GM19438 (cell line): ENCODE measurements around the gene MIOX.
"Not testable (repeated sequence)": the region's sequence is repeated elsewhere in the genome, so short reads cannot be mapped to it uniquely, and the experiment has no call there.

ENCODE experiments used
- ATAC-seq: cut with Tn5 transposase; IDR thresholded peaks from one replicate; pipeline ENCODE4 v1.9.1; 2021; ENCODE audit warnings: low read depth; ENCODE audit not compliant: unreplicated experiment

MIOX gene

DNA sequence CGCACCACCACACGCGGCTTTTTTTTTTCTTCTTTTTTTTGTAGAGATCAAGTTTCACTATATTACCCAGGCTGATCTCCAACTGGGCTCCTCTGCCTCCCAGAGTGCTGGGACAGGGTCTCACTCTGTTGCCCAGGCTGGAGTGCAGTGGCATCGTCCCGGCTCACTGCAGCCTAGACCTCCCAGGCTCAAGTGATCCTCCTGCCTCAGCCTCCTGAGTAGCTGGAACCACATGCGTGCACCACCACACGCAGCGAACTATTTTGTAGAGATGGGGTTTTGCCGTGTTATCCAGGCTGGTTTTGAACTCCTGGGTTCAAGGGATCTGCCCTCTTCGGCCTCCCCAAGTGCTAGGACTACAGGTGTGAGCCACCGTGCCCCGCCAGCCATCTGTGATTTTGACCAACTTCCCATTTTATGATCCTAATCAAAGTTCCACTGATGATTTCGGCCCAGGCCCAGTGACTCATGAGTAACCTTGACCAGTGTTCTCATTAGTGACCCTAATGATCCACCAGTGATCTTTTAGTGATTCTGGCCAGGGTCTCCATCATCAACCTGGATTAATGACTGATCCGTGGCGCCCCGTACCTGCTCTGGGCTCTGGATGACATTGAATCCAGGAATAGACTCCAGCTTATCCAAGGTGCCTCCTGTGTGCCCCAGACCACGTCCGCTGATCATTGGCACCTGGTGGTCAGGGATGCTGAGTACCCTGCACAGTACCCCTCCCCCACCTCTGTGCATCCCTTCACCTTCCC is 41.4 kb downstream of the MIOX start:
- ATAC-seq, result no peak

DNA sequence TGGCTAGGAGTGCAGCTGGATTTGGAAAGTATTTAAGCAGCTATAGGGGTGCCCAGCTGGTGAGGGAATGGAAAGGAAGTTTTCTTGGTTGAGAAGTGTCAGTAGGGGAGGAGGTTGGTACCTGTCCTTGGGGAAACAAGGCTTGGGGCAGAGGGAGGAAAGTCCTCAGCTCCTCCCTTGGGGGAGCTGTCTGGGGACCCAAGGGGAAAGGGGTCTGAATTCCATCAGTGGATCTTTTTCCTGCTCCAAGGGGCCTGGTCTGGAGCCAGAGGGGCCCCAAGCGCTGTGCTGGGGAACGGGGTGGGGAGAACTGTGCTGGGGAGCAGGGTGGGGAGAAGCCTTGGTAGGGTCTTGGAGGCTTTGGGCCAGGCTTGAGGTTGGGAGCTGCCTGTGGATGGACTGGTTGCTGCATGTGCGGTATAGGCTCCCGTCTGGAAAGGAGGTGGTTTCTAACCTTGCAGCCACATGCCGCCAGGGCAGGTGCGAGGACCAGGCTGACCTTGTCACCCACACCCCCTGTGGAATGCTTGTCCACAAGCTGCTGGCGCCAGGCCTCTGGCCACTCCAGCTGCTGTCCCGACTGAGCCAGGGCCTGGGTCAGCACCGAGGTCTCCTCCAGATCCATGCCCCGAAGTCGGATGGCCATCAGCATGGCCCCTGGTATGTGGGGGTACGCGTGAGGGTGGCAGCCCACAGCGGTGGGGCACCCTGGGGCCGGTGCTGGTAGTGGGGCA is 42.2 kb downstream of the MIOX start:
- no peak for ATAC-seq

DNA sequence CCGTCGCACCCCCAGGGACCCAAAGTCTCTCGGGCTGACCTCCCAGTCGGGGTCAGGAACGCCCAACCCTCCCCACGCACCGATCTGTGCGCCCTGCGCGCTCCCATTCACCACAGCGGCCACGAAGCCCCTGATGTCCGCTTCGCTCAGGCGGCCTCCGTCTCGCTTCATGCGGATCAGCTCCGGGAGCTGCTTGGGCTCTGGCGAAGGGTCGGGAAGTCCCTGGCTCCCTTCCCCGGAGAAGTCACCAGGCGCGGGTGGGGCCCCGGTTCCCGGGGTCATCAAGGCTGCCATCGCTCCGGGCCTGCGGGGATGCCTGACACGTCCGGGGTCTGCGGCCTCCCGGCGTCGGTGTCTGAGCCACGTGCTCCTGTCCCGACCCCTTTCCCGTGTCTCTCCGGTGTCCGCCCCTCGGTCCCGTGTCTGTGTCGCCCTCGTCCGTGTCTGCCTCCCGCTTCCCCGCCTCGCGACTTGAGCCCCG is 42.8 kb downstream of the MIOX start:
- no peak for ATAC-seq

DNA sequence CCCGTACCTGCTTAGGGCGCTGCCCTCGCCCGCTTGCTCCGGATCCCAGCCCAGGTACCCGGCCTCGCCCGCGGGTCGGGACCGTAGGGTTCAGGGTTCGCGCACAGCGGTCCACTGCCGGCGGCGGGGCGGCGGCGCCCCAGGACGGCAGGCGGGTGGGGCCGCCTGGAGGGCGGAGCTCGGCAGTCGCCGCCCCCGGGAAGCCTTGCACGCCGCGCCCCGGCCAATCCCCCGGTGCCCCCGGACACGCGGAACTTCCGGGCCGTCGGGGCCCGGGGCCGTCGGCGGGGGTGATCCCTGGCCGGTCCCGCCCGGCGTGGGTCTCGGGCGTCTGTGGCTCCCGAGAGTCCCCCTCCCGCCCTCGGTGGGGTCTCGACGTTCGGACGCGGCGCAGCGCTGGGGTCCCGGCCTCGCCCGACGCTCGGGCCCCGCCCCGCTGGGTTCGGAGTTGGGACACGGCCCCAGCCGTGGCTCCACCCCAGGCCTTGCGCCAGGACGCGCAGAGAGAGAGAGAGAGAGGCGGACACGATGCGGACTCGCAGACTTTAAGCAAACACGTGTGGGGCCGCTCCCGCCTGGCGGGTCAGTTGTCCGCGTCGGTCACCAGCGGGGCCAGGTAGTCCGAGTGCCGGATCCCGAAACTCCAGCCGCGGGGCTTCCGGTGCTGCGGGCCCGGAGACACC is 43.4 kb downstream of the MIOX start, which contains the start of gene TYMP:
TYMP (minus strand) TSS at position 116 of the 683 bp plus-strand sequence. CDS start 303 bp downstream, outside the sequence.
- ATAC-seq, result no peak

DNA sequence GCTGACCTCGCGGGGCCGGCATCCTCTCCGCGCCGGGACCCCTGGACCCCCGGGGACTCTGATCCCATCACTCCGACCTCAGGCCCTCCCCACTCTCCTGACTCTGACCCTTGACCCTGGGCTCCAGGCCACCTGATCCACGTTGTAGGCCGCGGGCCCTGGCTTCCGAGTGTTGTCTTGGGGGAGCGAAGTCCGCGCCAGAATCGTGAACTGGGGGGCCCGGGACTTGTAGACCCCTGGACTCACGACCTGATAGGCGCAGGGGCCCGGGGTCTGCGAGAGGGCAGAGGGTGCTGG is 43.9 kb downstream of the MIOX start:
- no peak for ATAC-seq

DNA sequence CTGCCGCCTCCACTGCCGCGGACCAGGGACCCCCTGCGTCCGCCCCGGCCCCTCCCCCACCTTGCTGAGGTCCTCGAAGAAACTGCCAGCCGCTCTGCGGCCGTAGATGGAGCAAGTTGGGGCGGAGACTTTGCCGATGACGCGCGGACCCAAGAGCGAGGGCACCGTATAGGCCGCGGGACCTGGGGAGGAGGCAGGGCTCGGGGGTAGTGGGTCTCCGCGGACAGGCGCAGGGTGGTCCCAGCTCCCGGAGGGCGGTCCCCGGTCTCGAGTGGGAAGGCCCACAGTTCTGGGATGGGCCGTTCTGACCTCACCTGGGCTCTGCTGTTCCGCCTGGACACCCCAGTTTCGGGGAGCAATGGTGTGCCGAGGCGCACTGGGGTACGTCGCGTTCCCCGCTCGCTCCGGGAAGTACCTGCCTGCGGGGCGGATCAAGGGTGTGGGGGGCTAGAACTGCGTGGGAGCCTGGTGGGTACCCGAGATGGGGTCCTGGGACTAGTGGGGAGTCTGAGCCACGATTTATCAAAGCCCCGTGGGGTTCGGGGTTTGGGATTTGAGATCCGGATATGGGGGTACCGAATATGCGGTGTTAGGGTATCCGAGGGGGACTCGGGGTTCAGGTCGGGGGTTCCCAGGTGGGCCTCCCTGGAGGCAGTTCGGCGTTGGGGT is 44.4 kb downstream of the MIOX start:
- ATAC-seq, result no peak

DNA sequence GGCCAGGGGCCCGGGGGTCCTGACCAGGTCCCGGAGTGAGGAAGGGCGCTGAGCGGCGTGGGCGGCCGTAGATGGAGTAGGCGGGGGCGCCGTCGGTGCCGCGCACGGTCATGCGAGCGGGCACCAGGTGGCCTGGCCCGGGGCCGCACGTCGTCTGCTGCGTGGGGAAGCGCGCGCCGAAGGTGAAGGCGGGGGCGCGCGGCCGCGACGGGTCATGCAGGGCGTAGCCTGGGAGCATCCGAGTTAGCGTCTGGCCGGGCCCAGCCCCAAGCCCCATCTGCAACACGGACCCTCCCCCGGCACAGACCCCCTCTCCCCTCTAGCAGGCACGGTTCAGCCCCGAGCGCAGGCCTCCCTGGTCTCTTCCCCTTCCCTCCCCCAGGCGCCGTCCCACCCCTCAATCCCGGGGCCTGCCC is 44.9 kb downstream of the MIOX start:
- ATAC-seq, result no peak

DNA sequence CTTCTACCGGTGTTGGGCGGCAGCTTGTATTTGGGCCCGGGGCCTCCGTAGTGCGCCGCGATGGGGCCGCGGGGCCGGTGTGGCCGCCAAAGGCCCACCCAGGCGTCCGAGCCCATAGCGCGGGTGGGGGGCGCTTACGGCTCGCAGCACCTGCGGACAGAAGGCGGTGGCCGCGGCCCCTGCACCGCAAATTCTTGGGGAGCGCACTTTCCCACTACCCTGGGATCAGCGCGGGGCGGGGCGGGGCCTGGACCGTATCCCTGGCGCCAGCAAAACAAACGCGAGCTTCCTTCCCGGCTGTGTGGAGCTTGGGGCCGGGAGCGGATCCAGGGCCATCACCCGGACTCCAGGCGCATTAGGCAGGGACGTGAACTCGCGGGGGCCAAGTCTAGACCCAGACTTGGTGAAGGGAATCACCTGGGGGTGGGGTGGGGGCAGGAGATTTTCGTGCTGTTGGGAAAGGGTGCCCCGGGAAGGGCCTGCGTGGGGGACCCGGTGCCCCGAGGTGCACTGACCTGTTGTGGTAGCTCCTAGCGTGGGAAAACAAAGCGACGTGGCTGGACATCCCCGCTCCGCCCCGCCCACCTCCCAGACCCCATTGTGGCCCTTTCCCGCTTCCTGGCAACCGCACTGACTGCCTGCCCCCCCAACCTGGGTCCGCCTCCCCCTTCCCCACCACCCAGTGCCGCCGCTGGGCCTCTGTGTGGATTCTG is 45.5 kb downstream of the MIOX start:
- no peak for ATAC-seq

DNA sequence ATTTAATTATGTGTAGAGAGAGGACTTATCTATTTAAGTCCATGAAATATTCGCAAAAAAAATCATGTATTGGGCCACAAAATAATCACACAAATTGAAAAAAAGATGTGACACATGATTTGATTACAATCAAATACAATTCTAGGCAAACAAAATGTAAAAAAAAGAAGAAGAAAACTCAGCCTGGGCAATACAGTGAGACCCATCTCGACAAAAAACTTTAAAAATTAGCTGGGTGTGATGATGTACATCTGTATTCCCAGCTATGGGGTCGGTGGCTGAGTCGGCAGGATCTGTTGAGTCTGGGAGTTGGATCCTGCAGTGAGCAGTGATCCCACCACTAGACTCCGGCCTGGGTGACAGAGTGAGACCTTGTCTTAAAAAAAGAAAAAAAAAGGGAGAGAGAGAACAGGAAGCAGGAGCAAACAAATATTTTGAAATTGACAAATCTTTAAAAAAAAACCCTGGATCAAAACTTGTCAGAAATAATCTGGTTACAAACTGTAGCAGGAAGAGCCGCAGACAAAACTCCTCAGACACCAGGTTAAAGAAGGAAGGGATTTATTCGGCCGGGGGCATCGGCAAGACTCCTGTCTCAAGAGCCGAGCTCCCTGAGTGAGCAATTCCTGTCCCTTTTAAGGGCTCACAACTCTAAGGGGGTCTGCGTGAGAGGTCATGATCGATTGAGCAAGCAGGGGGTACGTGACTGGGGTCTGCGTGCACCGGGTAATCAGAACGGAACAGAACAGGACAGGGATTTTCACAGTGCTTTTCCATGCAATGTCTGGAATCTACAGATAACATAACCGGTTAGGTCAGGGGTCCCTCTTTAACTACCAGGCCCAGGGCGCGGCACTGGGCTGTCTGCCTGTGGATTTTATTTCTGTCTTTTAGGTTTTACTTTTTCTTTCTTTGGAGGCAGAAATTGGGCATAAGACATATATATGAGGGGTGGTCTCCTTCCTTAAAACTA is 46.5 kb downstream of the MIOX start:
- no peak for ATAC-seq

DNA sequence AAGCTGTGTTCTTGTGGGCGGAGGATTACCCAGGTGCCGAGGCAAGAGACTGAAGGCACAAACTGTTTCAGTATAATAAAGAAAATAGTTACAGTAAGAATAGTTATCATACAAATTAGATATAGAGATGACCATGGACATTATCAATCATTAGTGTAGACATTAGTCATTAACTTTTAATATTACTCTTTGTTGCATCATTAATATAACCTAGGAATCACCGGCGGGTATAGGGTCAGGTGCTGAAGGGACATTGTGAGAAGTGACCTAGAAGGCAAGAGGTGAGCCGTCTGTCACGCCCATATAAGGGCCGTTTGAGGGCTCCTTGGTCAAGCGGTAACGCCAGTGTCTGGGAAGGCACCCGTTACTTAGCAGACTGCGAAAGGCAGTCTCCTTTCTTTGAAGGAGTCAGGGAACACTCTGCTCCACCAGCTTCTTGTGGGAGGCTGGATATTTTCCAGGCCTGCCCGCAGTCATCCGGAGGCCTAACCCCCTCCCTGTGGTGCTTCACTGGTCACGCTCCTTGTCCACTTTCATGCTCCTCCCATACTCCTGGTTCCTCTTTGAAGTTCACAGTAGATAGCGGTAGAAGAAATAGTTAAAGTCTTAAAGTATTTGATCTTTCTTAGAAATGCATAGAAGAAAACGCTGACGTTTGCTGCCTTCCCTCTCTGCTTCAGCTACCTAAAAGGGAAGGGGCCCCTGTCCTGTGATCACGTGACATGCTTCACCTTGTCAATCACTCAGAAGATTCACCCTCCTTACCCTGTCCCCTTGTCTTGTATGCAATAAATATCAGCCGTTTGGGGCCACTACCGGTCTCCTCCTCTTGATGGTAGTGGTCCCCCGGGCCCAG is 47.4 kb downstream of the MIOX start:
- ATAC-seq, result not testable (repeated sequence)

DNA sequence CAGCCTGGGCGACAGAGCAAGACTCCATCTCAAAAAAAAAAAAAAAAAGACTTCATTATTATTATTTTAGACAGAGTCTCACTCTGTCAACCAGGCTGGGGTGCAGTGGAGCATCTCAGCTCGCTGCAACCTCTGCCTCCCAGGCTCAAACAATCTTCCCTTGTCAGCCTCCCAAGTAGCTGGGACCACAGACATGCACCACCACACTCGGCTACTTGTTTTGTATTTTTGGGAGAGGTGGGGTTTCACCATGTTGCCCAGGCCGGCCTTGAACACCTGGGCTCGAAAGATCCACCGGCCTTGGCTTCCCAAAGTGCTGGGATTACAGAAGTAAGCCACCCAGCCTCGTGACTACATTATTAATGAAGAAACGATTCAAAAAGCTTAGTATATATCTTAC is 48.5 kb downstream of the MIOX start:
- ATAC-seq, result no peak

DNA sequence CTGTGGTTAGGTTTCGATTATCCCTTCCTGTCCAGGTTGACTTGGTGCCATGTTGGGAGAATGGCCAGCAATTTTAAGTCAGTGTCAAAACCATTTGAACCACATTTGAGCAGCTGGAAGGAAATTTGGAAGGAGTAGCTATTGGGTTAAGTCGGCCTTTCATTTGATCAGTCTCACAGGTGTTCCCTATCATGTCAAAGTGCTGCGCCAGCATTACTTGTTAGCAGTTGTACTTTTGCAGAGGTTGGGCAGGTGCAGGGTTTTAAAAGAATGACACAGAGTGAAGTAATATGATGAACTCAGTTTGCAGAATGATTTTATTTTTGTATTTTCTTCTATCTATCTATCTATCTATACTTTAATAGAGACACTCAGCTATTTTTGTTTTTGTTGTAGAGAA is 49.6 kb downstream of the MIOX start:
- no peak for ATAC-seq

DNA sequence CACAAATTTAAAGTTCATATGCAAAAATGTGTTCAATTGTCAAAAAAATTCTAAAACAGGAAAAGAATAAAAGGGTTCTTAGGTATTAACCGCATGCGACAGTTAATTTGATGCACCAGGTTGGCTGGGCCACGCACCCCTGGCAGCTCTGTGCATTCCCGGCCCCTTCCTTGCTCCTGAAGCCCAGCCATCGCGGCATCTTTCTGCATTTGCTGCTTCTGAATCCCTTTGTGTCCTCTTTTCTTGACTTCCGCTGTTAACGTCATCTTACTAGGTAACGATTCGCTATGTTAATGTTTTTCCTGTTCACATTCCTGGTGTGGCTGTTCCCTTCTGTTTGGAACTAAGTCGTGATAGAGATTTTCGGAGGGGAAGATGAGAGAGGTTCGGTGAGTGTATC is 51.1 kb downstream of the MIOX start:
- no peak for ATAC-seq
